RWPE2 (cell line): ENCODE measurements around the gene DOCK9.

Experiments
- ATAC-seq: fragments of 200-7000 bp; cut with Tn5 transposase; 3 replicates; pipeline ENCODE4 v1.9.1; 2021; ENCODE audit warnings: low read depth
- DNase-seq: peaks from one replicate; pipeline ENCODE4 v3.0.0-alpha.2; 2020; ENCODE audit warnings: low spot score
- H3K27ac ChIP-seq: fragments of 450-650 bp; 2 replicates; pipeline ENCODE4 v1.5.1; 2017; ENCODE audit warnings: mild to moderate bottlenecking; ENCODE audit not compliant: poor library complexity, severe bottlenecking
- H3K27me3 ChIP-seq: fragments of 250-450 bp; sonication (Bioruptor Pico); 2 replicates; pipeline ENCODE4 v1.5.1; 2021; ENCODE audit warnings: mild to moderate bottlenecking, moderate library complexity; ENCODE audit not compliant: insufficient read depth, poor library complexity, severe bottlenecking
- H3K36me3 ChIP-seq: fragments of 250-450 bp; sonication (Bioruptor Pico); 2 replicates; pipeline ENCODE4 v1.5.1; 2020; ENCODE audit warnings: low read depth, mild to moderate bottlenecking, moderate library complexity
- H3K4me1 ChIP-seq: fragments of 250-450 bp; sonication (Bioruptor Pico); 2 replicates; pipeline ENCODE4 v1.5.1; 2021; ENCODE audit warnings: mild to moderate bottlenecking, moderate library complexity; ENCODE audit not compliant: insufficient read depth, poor library complexity, severe bottlenecking
- H3K4me3 ChIP-seq: fragments of 250-450 bp; sonication (Bioruptor Pico); 2 replicates; pipeline ENCODE4 v1.5.1; 2021; ENCODE audit warnings: mild to moderate bottlenecking, moderate library complexity; ENCODE audit not compliant: severe bottlenecking
- H3K9me3 ChIP-seq: fragments of 250-450 bp; sonication (Bioruptor Pico); 2 replicates; pipeline ENCODE4 v1.5.1; 2021; ENCODE audit warnings: mild to moderate bottlenecking, moderate library complexity; ENCODE audit not compliant: severe bottlenecking
- CTCF ChIP-seq: fragments of 450-650 bp; IDR thresholded peaks from one replicate; pipeline ENCODE4 v1.5.1; 2017; ENCODE audit warnings: mild to moderate bottlenecking, moderate library complexity; ENCODE audit not compliant: poor library complexity, severe bottlenecking

DOCK9 gene

DNA sequence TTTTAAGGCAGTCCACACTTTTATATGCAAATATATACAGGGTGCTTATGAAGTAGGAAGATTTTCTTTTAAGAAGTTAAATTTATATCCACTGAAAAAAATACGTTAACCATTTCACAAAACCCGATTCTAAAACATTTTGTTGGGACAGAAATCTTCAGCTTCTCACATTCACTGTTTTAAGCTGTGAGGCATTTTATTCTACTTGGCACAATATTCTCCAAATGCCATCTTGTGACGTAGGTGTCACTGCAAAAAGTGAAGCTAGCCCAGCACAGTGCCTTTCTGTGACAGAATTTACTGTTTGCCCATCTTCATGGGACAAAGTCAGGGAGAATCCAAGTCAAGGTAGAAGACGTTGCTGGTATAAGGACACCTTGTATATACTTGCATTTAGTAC, 130.9 kb downstream of the DOCK9 start:
- no peak for DNase-seq
- H3K9me3 ChIP-seq = no peaks in the 10 kb centered on the region
- no peak for ATAC-seq
- H3K4me3 ChIP-seq = no peak overlapping the region
- H3K27ac ChIP-seq = no peak overlapping the region
- no peaks in the 10 kb centered on the region for H3K4me1 ChIP-seq
- TF ChIP-seq CTCF = no peak
- no peaks in the 10 kb centered on the region for H3K27me3 ChIP-seq
- H3K36me3 ChIP-seq = peaks cover 15% of the 10 kb centered on the region

- DNase-seq (no peak), ATAC-seq (no peak)
- Histone ChIP-seq H3K36me3 (peaks cover 15% of the 10 kb centered on the region), H3K4me1 (no peaks in the 10 kb centered on the region), H3K27me3 (no peaks in the 10 kb centered on the region), H3K4me3 (no peak overlapping the region), H3K27ac (no peak overlapping the region), H3K9me3 (no peaks in the 10 kb centered on the region)
- TF ChIP-seq CTCF = no peak
Measured at GRCh38 chr13:98846521-98846920, 131.3 kb downstream of the DOCK9 start.

DNA sequence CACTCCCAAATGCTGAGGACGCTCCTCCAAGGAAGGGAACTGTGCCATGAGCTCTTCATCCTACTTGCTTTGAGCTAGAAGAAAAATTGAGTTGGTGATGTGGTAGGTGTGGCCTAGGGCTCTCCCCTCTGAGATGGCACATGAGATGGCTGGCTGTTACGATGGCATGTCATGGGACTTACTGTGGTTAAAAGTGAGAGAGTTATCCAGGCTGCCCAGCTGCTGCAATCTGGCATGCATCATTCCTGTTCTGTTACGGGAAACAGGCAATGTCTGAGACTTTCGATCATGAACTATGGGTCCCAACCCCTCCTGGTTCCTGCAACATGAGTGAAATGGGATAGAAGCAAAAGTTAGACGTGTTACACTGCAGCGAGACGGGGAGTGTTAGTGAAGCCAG, 132.1 kb downstream of the DOCK9 start:
- Histone ChIP-seq H3K9me3 (no peaks in the 10 kb centered on the region), H3K4me3 (no peak overlapping the region), H3K4me1 (no peaks in the 10 kb centered on the region), H3K27ac (no peak overlapping the region), H3K36me3 (peaks cover 15% of the 10 kb centered on the region), H3K27me3 (no peaks in the 10 kb centered on the region)
- DNase-seq (no peak), ATAC-seq (no peak)
- no peak for TF ChIP-seq CTCF

DNA sequence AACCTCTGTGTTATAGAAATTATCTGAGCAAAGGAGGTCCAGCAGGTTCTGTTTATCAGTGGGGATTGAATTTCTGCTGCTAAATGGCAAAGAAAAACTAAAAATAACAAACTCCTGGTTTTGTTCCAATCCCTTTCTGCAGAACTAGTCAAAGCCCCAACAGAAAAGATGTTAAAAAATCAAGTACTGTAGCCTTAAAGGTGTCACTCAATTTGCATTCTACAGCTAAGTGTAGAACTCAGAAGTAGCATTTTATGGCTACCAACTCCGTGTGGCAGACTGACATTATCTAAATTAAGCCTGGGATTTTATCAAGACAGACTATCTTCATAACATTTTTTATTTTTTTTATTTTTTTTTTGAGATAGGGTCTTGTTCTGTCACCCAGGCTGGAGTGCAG, 133.8 kb downstream of the DOCK9 start:
- Histone ChIP-seq H3K9me3 (no peaks in the 10 kb centered on the region), H3K4me1 (no peaks in the 10 kb centered on the region), H3K4me3 (no peak overlapping the region), H3K27me3 (no peaks in the 10 kb centered on the region), H3K36me3 (peaks cover 12% of the 10 kb centered on the region), H3K27ac (no peak overlapping the region)
- no peak for ATAC-seq
- no peak for TF ChIP-seq CTCF
- no peak for DNase-seq

- no peaks in the 10 kb centered on the region for H3K4me1 ChIP-seq
- DNase-seq = no peak
- H3K9me3 ChIP-seq = no peaks in the 10 kb centered on the region
- H3K27ac ChIP-seq = no peak overlapping the region
- no peak for ATAC-seq
- TF ChIP-seq CTCF = no peak
- peaks cover 17% of the 10 kb centered on the region for H3K36me3 ChIP-seq
- H3K27me3 ChIP-seq = no peaks in the 10 kb centered on the region
- no peak overlapping the region for H3K4me3 ChIP-seq
Measured at GRCh38 chr13:98843482-98843877, 134.4 kb downstream of the DOCK9 start.
